ENCODE data around the gene STK39.

- no peak for TF ChIP-seq CTCF (conservative IDR thresholded peaks at IDR 0.05 in 1 of 2, IDR thresholded peaks at IDR 0.05 in 1 of 2; ENCODE audit: low read depth in 1 of 2, low read length in 2 of 2)
- no peak for TF ChIP-seq EZH2 (IDR thresholded peaks at IDR 0.05; ENCODE audit: low read length, missing control alignments)
Measured at GRCh38 chr2:167987026-167987425, 260.4 kb downstream of the STK39 start.

All from fibroblast of lung (primary cell).